Ishikawa (cell line): Measurements from ENCODE around the gene PLXNA4.

Source experiments
- CREB1 ChIP-seq: IDR thresholded peaks from 2 replicates; pipeline ENCODE4 v1.6.1; 2012; ENCODE audit warnings: low read depth
- RAD21 ChIP-seq: IDR thresholded peaks from 2 replicates; pipeline ENCODE4 v1.6.1; 2012; ENCODE audit warnings: low read depth
- TAF1 ChIP-seq: IDR thresholded peaks from 2 replicates; pipeline ENCODE4 v1.6.1; 2012; ENCODE audit warnings: low read depth, mild to moderate bottlenecking
- ZBTB7A ChIP-seq: IDR thresholded peaks from 2 replicates; pipeline ENCODE4 v1.6.1; 2012; ENCODE audit warnings: low read depth
- TF ChIP-seq, protein P1 (sequence below): IDR thresholded peaks from 2 replicates; pipeline ENCODE4 v1.6.1; 2012

DNA sequence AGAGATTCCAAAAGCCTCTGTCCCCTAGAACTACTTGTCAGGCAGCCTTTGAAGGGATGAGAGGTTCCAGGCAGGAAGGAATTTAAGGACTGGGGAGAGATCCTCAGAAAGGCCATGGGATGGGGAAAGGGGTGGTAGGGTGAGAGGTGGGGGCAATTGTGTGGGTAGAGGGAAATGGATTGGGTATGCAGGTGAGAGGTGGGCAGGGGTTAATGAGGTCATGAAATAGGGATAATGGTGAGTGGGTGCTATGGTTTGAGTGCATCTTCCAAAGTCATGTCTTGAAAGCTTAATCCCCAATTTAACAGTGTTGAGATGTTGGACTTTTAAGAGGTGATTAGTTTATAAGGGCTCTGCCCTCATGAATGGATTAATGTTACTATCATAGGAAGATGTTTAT is 383.5 kb downstream of the PLXNA4 start:
- TF ChIP-seq, protein P1, sequence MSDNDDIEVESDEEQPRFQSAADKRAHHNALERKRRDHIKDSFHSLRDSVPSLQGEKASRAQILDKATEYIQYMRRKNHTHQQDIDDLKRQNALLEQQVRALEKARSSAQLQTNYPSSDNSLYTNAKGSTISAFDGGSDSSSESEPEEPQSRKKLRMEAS, result no peak
- TF ChIP-seq TAF1 (no peak), RAD21 (no peak), CREB1 (no peak), ZBTB7A (no peak)
